Keratinocyte (primary cell): ENCODE measurements around the gene GABARAPL1. TPM values are rescaled to one million over a fixed set of nuclear protein-coding genes. Genes with fewer than 3 reads are reported as not detected.

Experiments
- DNase-seq: peaks from one replicate; pipeline ENCODE4 v3.0.0-alpha.2; 2011; ENCODE audit warnings: low read depth, missing footprints, low spot score
- FAIRE-seq: peaks from 2 replicates; lab custom pipeline; 2011; peaks lifted over from hg19 to GRCh38; lab: Jason Lieb, UNC
- H2AFZ ChIP-seq: 2 replicates; pipeline ENCODE4 v1.6.0; 2012; ENCODE audit warnings: low read length, control low read depth, inconsistent platforms; ENCODE audit not compliant: control insufficient read depth
- H3K27ac ChIP-seq: 2 replicates; pipeline ENCODE4 v1.5.1; 2011; ENCODE audit warnings: low read length; ENCODE audit not compliant: control insufficient read depth, insufficient read depth
- H3K27me3 ChIP-seq: 3 replicates; pipeline ENCODE4 v1.6.0; 2011; ENCODE audit warnings: low read length; ENCODE audit not compliant: control insufficient read depth, insufficient read depth; ENCODE audit errors: extremely low read depth
- H3K36me3 ChIP-seq, 2 experiments: 2 replicates in 1 of 2; 3 replicates in 1 of 2; pipeline ENCODE4 v1.5.1; 2011; ENCODE audit warnings: low read length in 2 of 2, mild to moderate bottlenecking in 1 of 2; ENCODE audit not compliant: control insufficient read depth in 2 of 2, insufficient read depth in 2 of 2; ENCODE audit errors: extremely low read depth in 1 of 2
- H3K4me1 ChIP-seq: 3 replicates; pipeline ENCODE4 v1.5.1; 2011; ENCODE audit warnings: low read length; ENCODE audit not compliant: control insufficient read depth, insufficient read depth; ENCODE audit errors: extremely low read depth
- H3K4me2 ChIP-seq: 3 replicates; pipeline ENCODE4 v1.6.0; 2011; ENCODE audit warnings: low read depth, low read length; ENCODE audit not compliant: control insufficient read depth, insufficient read depth; ENCODE audit errors: extremely low read depth
- H3K4me3 ChIP-seq, 3 experiments: fragments of 200-600 bp in 1 of 3; sonication (generic) in 1 of 3; 2 replicates in 2 of 3; 3 replicates in 1 of 3; pipeline ENCODE4 v1.5.1; 2011 to 2016; ENCODE audit warnings: low read length in 3 of 3, mild to moderate bottlenecking in 3 of 3, control low read depth in 2 of 3, inconsistent platforms in 1 of 3, low read depth in 1 of 3, mixed read lengths in 1 of 3, mixed run types in 1 of 3, moderate library complexity in 1 of 3; ENCODE audit not compliant: control insufficient read depth in 2 of 3, insufficient read depth in 2 of 3; ENCODE audit errors: extremely low read depth in 1 of 3
- H3K79me2 ChIP-seq: 2 replicates; pipeline ENCODE4 v1.6.0; 2012; ENCODE audit warnings: low read length; ENCODE audit not compliant: control insufficient read depth, insufficient read depth
- H3K9ac ChIP-seq: 3 replicates; pipeline ENCODE4 v1.6.0; 2011; ENCODE audit warnings: low read length; ENCODE audit not compliant: control insufficient read depth, insufficient read depth; ENCODE audit errors: extremely low read depth
- H3K9me1 ChIP-seq: 3 replicates; pipeline ENCODE4 v1.6.0; 2011; ENCODE audit warnings: low read length; ENCODE audit not compliant: control insufficient read depth, insufficient read depth; ENCODE audit errors: extremely low read depth
- H3K9me3 ChIP-seq: 2 replicates; pipeline ENCODE4 v1.5.1; 2012; ENCODE audit warnings: low read depth, low read length; ENCODE audit not compliant: control insufficient read depth
- H4K20me1 ChIP-seq: 3 replicates; pipeline ENCODE4 v1.6.0; 2011; ENCODE audit warnings: low read length; ENCODE audit not compliant: control insufficient read depth, insufficient read depth; ENCODE audit errors: extremely low read depth
- CTCF ChIP-seq, 3 experiments: IDR thresholded peaks in 1 of 3; conservative IDR thresholded peaks in 1 of 3; optimal IDR thresholded peaks in 1 of 3; 2 replicates in 2 of 3; 3 replicates in 1 of 3; pipeline versions ENCODE3 to v1.5.1; 2011; ENCODE audit warnings: low read length in 3 of 3, mild to moderate bottlenecking in 3 of 3, moderate library complexity in 2 of 3, control low read depth in 1 of 3, inconsistent platforms in 1 of 3; ENCODE audit not compliant: insufficient read depth in 2 of 3; ENCODE audit errors: extremely low read depth in 1 of 3
- EZH2 ChIP-seq: IDR thresholded peaks from one replicate; pipeline ENCODE4 v1.6.1; 2012; ENCODE audit warnings: inconsistent platforms, mild to moderate bottlenecking, low read length, moderate library complexity
- dilution Hi-C: fragments of 300-500 bp; cut with MboI; formaldehyde crosslinking; loops from one replicate; pipeline ENCODE4 v1.7.0; 2020; ENCODE audit warnings: low sequenced_read_pairs; ENCODE audit not compliant: extremely low pct_ligation_motif_present
- polyA plus RNA-seq, 5 experiments: library from polyadenylated mRNA; depleted of rRNA in 3 of 5; stranded (reverse) in 3 of 5; stranded (forward) in 1 of 5; unstranded in 1 of 5; fragments of >200 nt; gene quantifications; 1 replicate in 1 of 5; 2 replicates in 3 of 5; 3 replicates in 1 of 5; pipeline versions ENCODE4 v1.2.1 to v1.2.3, GENCODE V29; 2011 to 2012; ENCODE audit warnings: missing spikeins in 2 of 5, low read depth in 1 of 5, low replicate concordance in 1 of 5

The GABARAPL1 gene
- polyA plus RNA-seq, 1 donor (not counting 4 experiments of a cell fraction or from before 2014, with no cell fraction given): 24.3 TPM

- dilution Hi-C loops: no loop called here
- Histone ChIP-seq H4K20me1 (no peaks in the 10 kb centered on the region), H3K27ac (no peak overlapping the region), H3K4me2 (no peak overlapping the region), H3K4me1 (no peaks in the 10 kb centered on the region), H3K27me3 (no peaks in the 10 kb centered on the region), H3K9me3 (no peaks in the 10 kb centered on the region), H2AFZ (no peak overlapping the region), H3K36me3 (no peaks in the 10 kb centered on the region), H3K4me3 (no peak overlapping the region), H3K9ac (no peak overlapping the region), H3K79me2 (no peaks in the 10 kb centered on the region), H3K9me1 (no peaks in the 10 kb centered on the region)
- DNase-seq: no peak
- TF ChIP-seq EZH2: no peak
- no peak for TF ChIP-seq CTCF (optimal IDR thresholded peaks at IDR 0.05 in 1 of 3, IDR thresholded peaks at IDR 0.05 in 1 of 3, conservative IDR thresholded peaks at IDR 0.05 in 1 of 3; ENCODE audit: extremely low read depth in 1 of 3, insufficient read depth in 2 of 3, low read length in 3 of 3)
- FAIRE-seq: no peak
Measured at GRCh38 chr12:10256064-10256463, 43.4 kb downstream of the GABARAPL1 start.

- no peaks in the 10 kb centered on the region for H3K36me3 ChIP-seq
- H3K9me1 ChIP-seq: no peaks in the 10 kb centered on the region
- H2AFZ ChIP-seq: no peak overlapping the region
- dilution Hi-C loops: no loop called here
- H3K79me2 ChIP-seq: no peaks in the 10 kb centered on the region
- H3K9me3 ChIP-seq: no peaks in the 10 kb centered on the region
- no peak overlapping the region for H3K4me3 ChIP-seq
- no peaks in the 10 kb centered on the region for H4K20me1 ChIP-seq
- no peak overlapping the region for H3K9ac ChIP-seq
- no peaks in the 10 kb centered on the region for H3K27me3 ChIP-seq
- H3K4me2 ChIP-seq: no peak overlapping the region
- H3K4me1 ChIP-seq: no peaks in the 10 kb centered on the region
- no peak for TF ChIP-seq CTCF (optimal IDR thresholded peaks at IDR 0.05 in 1 of 3, IDR thresholded peaks at IDR 0.05 in 1 of 3, conservative IDR thresholded peaks at IDR 0.05 in 1 of 3; ENCODE audit: extremely low read depth in 1 of 3, insufficient read depth in 2 of 3, low read length in 3 of 3)
- TF ChIP-seq EZH2: no peak
- no peak for FAIRE-seq
- no peak for DNase-seq
- no peak overlapping the region for H3K27ac ChIP-seq
Measured at GRCh38 chr12:10260927-10261326, 48.2 kb downstream of the GABARAPL1 start.
